GM18505 (cell line): ENCODE measurements around the gene FANCC.

Experiments used
- ATAC-seq: cut with Tn5 transposase; IDR thresholded peaks from one replicate; pipeline ENCODE4 v1.9.1; 2021; ENCODE audit not compliant: unreplicated experiment
- POLR2A ChIP-seq: IDR thresholded peaks from 4 replicates; pipeline ENCODE4 v1.6.1; 2011; ENCODE audit warnings: borderline replicate concordance; ENCODE audit not compliant: insufficient read depth, insufficient read length; ENCODE audit errors: extremely low read depth

FANCC gene

GRCh38 chr9:95201206-95201605, 116.3 kb downstream of the FANCC start:
- ATAC-seq: no peak
- TF ChIP-seq POLR2A: no peak

- no peak for ATAC-seq
- no peak for TF ChIP-seq POLR2A
Observed at GRCh38 chr9:95197692-95198271, 119.7 kb downstream of the FANCC start.

- no peak for TF ChIP-seq POLR2A
- no peak for ATAC-seq
Observed at GRCh38 chr9:95193480-95193879, 124.0 kb downstream of the FANCC start.

GRCh38 chr9:95193067-95193466, 124.4 kb downstream of the FANCC start:
- no peak for TF ChIP-seq POLR2A
- ATAC-seq: no peak

GRCh38 chr9:95192631-95193030, 124.9 kb downstream of the FANCC start:
- no peak for ATAC-seq
- TF ChIP-seq POLR2A: no peak

- ATAC-seq: no peak
- TF ChIP-seq POLR2A: no peak
Observed at GRCh38 chr9:95190413-95190812, 127.1 kb downstream of the FANCC start.

- no peak for TF ChIP-seq POLR2A
- no peak for ATAC-seq
Observed at GRCh38 chr9:95189251-95190098, 128.0 kb downstream of the FANCC start.

- ATAC-seq: no peak
- TF ChIP-seq POLR2A: no peak
Observed at GRCh38 chr9:95188459-95188858, 129.1 kb downstream of the FANCC start.

GRCh38 chr9:95185956-95186355, 131.6 kb downstream of the FANCC start:
- ATAC-seq: no peak

GRCh38 chr9:95182854-95183563, 134.5 kb downstream of the FANCC start:
- no peak for ATAC-seq
- no peak for TF ChIP-seq POLR2A

More at GRCh38 chr9:95185956-95186355, 131.6 kb downstream of the FANCC start:
- TF ChIP-seq POLR2A: no peak

- TF ChIP-seq POLR2A: no peak
- no peak for ATAC-seq
Observed at GRCh38 chr9:95181835-95182234, 135.7 kb downstream of the FANCC start.

GRCh38 chr9:95181226-95181818, 136.2 kb downstream of the FANCC start:
- no peak for TF ChIP-seq POLR2A
- ATAC-seq: no peak

GRCh38 chr9:95177617-95178016, 139.9 kb downstream of the FANCC start:
- no peak for TF ChIP-seq POLR2A
- ATAC-seq: no peak

- no peak for ATAC-seq
- TF ChIP-seq POLR2A: no peak
Observed at GRCh38 chr9:95176755-95177319, 140.7 kb downstream of the FANCC start.

- ATAC-seq: no peak
- no peak for TF ChIP-seq POLR2A
Observed at GRCh38 chr9:95175523-95175922, 142.0 kb downstream of the FANCC start.
